SK-N-SH treated with all-trans-retinoic acid at 6 μM for 48 hours (cell line): ENCODE data around the gene PAK6.

Source experiments
- ESRRG ChIP-seq: fragments of 250-450 bp; sonication (Bioruptor Pico); IDR thresholded peaks from 2 replicates; pipeline ENCODE4 v1.6.1; 2021; ENCODE audit warnings: mild to moderate bottlenecking
- GLIS3 ChIP-seq: fragments of 250-450 bp; sonication (Bioruptor Pico); IDR thresholded peaks from 2 replicates; pipeline ENCODE4 v1.5.0; 2020; ENCODE audit warnings: mild to moderate bottlenecking, moderate library complexity
- OSR1 ChIP-seq: fragments of 250-450 bp; sonication (Bioruptor Pico); IDR thresholded peaks from 2 replicates; pipeline ENCODE4 v1.8.0; 2022; ENCODE audit warnings: moderate library complexity, mild to moderate bottlenecking, inconsistent platforms
- PPARA ChIP-seq: fragments of 250-450 bp; sonication (Bioruptor Pico); IDR thresholded peaks from 2 replicates; pipeline ENCODE4 v1.5.0; 2020; ENCODE audit warnings: mild to moderate bottlenecking, borderline replicate concordance
- TOX ChIP-seq: fragments of 250-450 bp; sonication (Bioruptor Pico); IDR thresholded peaks from 2 replicates; pipeline ENCODE4 v1.8.0; 2021; ENCODE audit warnings: mild to moderate bottlenecking, moderate library complexity, borderline replicate concordance
- ZFP3 ChIP-seq: fragments of 250-450 bp; sonication (Bioruptor Pico); IDR thresholded peaks from 2 replicates; pipeline ENCODE4 v1.5.0; 2020; ENCODE audit warnings: mild to moderate bottlenecking, moderate library complexity
- ZFP30 ChIP-seq: fragments of 450-650 bp; formaldehyde crosslinking; IDR thresholded peaks from 2 replicates; pipeline ENCODE4 v1.5.0; 2022; ENCODE audit warnings: mild to moderate bottlenecking, moderate library complexity
- ZNF70 ChIP-seq: fragments of 450-650 bp; formaldehyde crosslinking; IDR thresholded peaks from 2 replicates; pipeline ENCODE4 v1.5.0; 2020; ENCODE audit warnings: mild to moderate bottlenecking, moderate library complexity
- ZNF8 ChIP-seq: fragments of 450-650 bp; formaldehyde crosslinking; IDR thresholded peaks from 2 replicates; pipeline ENCODE4 v1.5.0; 2020; ENCODE audit warnings: mild to moderate bottlenecking, moderate library complexity
- TF ChIP-seq, protein P1 (sequence below): fragments of 250-450 bp; sonication (Bioruptor Pico); IDR thresholded peaks from 2 replicates; pipeline ENCODE4 v1.5.1; 2021; ENCODE audit warnings: mild to moderate bottlenecking, moderate library complexity

DNA sequence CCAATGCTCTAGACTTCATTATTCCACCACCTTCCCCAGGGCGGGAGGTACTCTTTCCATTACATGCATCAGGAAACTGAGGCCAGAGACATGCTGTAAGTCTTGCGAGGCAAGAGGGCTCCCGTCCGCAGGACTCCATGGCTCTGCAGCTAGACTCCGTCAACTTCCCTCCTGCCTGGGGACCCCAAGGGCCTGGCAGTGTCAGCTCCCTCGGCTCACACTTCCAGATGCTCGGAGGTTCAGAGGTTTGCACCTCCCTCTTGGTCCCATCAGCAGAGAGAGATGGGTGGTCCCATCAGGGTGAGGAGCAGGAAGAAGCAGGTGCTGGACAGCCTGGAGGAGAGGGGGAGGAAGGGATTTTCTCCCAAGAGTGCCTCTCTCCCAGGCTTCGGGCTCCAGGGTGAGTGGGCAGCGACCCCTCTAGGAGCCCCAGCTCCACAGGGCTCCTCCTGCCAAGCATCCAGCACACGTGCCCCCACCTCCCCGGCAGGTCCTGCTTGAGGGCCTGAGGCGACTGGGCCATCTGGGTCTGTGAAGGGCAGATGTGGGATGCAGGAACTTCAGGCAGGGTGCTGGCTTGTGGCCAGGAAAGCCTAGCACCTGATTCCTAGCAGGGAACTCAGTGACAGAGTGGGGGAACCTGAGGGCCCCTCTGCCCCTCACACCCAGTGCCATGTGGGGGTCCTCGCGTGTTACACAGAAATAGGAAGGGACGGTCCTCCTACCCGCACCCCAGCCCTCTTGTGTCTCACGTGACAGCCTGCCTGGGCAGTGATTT is 9.3 kb downstream of the PAK6 start:
- TF ChIP-seq TOX (CRISPR knock-in tag) (no peak), ZFP30 (CRISPR knock-in tag) (no peak), GLIS3 (CRISPR knock-in tag) (no peak), ZNF8 (no peak), ESRRG (CRISPR knock-in tag) (no peak), ZNF70 (no peak), OSR1 (CRISPR knock-in tag) (no peak), PPARA (no peak), ZFP3 (CRISPR knock-in tag) (no peak)
- TF ChIP-seq, protein P1, sequence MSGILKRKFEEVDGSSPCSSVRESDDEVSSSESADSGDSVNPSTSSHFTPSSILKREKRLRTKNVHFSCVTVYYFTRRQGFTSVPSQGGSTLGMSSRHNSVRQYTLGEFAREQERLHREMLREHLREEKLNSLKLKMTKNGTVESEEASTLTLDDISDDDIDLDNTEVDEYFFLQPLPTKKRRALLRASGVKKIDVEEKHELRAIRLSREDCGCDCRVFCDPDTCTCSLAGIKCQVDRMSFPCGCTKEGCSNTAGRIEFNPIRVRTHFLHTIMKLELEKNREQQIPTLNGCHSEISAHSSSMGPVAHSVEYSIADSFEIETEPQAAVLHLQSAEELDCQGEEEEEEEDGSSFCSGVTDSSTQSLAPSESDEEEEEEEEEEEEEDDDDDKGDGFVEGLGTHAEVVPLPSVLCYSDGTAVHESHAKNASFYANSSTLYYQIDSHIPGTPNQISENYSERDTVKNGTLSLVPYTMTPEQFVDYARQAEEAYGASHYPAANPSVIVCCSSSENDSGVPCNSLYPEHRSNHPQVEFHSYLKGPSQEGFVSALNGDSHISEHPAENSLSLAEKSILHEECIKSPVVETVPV (CRISPR knock-in tag): no peak
